HCT116 (cell line): Measurements from ENCODE around the gene RBM44. TPM values are rescaled to one million over a fixed set of nuclear protein-coding genes. Genes with fewer than 3 reads are reported as not detected.

Experiments used
- ATAC-seq: fragments of 200-7000 bp; cut with Tn5 transposase; 2 replicates; pipeline ENCODE4 v1.9.1; 2020; ENCODE audit warnings: mild to moderate bottlenecking, moderate library complexity
- BruUV-seq: library from RNA; stranded (reverse); fragments of 400-500 nt; replicated peaks from 2 replicates; lab custom pipeline; 2021; lab: Mats Ljungman, UMichigan
- CTCF ChIA-PET: fragments of 300-600 bp; sonication (Branson Sonifier 250); formaldehyde crosslinking; loops from one replicate; lab custom pipeline; 2021; ENCODE audit warnings: antibody characterized with exemption; lab: Charles Lee
- POLR2A ChIA-PET: fragments of 300-600, 350-600 bp; sonication (Branson Sonifier 250); formaldehyde crosslinking; loops from one replicate; lab custom pipeline; 2021; ENCODE audit warnings: antibody characterized with exemption; lab: Charles Lee
- RAD21 ChIA-PET, 2 experiments: fragments of 300-600 bp; sonication (Branson Sonifier 250); formaldehyde crosslinking; loops; one replicate each; lab custom pipeline; 2023; ENCODE audit warnings: low total read pairs in 2 of 2; ENCODE audit not compliant: uncharacterized antibody in 2 of 2, unreplicated experiment in 2 of 2, low non-redundant PET in 1 of 2; lab: Charles Lee
- DNase-seq: peaks from one replicate; pipeline ENCODE4 v3.0.0-alpha.2; 2010; ENCODE audit warnings: low read depth, low spot score
- H2AFZ ChIP-seq: fragments of 200-600 bp; shearing (Covaris generic), sonication (generic); 2 replicates; pipeline ENCODE4 v1.6.1; 2017; ENCODE audit warnings: low read depth, mixed run types, mixed read lengths, antibody characterized with exemption, low read length; ENCODE audit not compliant: poor library complexity, severe bottlenecking
- H3K27ac ChIP-seq: 2 replicates; pipeline ENCODE4 v1.5.1; 2012; ENCODE audit warnings: low read depth, low read length
- H3K27me3 ChIP-seq: fragments of 200-600 bp; sonication (generic); 2 replicates; pipeline ENCODE4 v1.6.1; 2016; ENCODE audit warnings: mixed run types, low read length, mixed read lengths; ENCODE audit not compliant: insufficient read depth
- H3K36me3 ChIP-seq, 2 experiments: fragments of 200-500 bp in 1 of 2; fragments of 200-600 bp in 1 of 2; sonication (Bioruptor generic) in 1 of 2; sonication (generic) in 1 of 2; 2 replicates each; pipeline versions ENCODE4 v1.5.1 to v1.6.1; 2014 to 2016; ENCODE audit warnings: low read length in 2 of 2, inconsistent platforms in 1 of 2, mixed read lengths in 1 of 2, mixed run types in 1 of 2; ENCODE audit not compliant: insufficient read depth in 2 of 2, control insufficient read depth in 1 of 2
- H3K4me1 ChIP-seq, 2 experiments: fragments of 200-600 bp in 1 of 2; sonication (generic) in 1 of 2; 2 replicates each; pipeline versions ENCODE4 v1.5.1 to v1.6.1; 2012 to 2017; ENCODE audit warnings: low read length in 2 of 2, inconsistent platforms in 1 of 2, mild to moderate bottlenecking in 1 of 2, mixed read lengths in 1 of 2, mixed run types in 1 of 2, moderate library complexity in 1 of 2; ENCODE audit not compliant: insufficient read depth in 2 of 2, control insufficient read depth in 1 of 2
- H3K4me2 ChIP-seq: fragments of 200-600 bp; sonication (generic); 2 replicates; pipeline ENCODE4 v1.6.1; 2017; ENCODE audit warnings: mixed run types, low read length, mixed read lengths
- H3K4me3 ChIP-seq, 2 experiments: fragments of 200-600 bp in 1 of 2; sonication (generic) in 1 of 2; replicated peaks in 1 of 2; 2 replicates each; pipeline ENCODE4 v1.5.1; 2011 to 2016; ENCODE audit warnings: low read length in 2 of 2, control low read depth in 1 of 2, low read depth in 1 of 2, mild to moderate bottlenecking in 1 of 2, mixed read lengths in 1 of 2, mixed run types in 1 of 2
- H3K79me2 ChIP-seq: fragments of 200-600 bp; sonication (generic); 2 replicates; pipeline ENCODE4 v1.6.1; 2017; ENCODE audit warnings: mild to moderate bottlenecking, mixed run types, low read length, moderate library complexity, mixed read lengths; ENCODE audit not compliant: insufficient read depth
- H3K9ac ChIP-seq: fragments of 200-600 bp; sonication (generic); 2 replicates; pipeline ENCODE4 v1.6.1; 2016; ENCODE audit warnings: low read length, mixed read lengths
- H3K9me2 ChIP-seq: fragments of 200-600 bp; sonication (generic), shearing (Covaris generic); 2 replicates; pipeline ENCODE4 v1.6.1; 2017; ENCODE audit warnings: mixed run types, mild to moderate bottlenecking, moderate library complexity; ENCODE audit not compliant: insufficient read depth
- H3K9me3 ChIP-seq, 2 experiments: fragments of 200-500 bp in 1 of 2; fragments of 200-600 bp in 1 of 2; sonication (Bioruptor generic) in 1 of 2; sonication (generic) in 1 of 2; 2 replicates each; pipeline ENCODE4 v1.6.1; 2014 to 2017; ENCODE audit warnings: low read length in 2 of 2, mixed read lengths in 2 of 2, inconsistent platforms in 1 of 2, low read depth in 1 of 2, mild to moderate bottlenecking in 1 of 2, mixed run types in 1 of 2, moderate library complexity in 1 of 2; ENCODE audit not compliant: control insufficient read depth in 1 of 2, insufficient read depth in 1 of 2
- H4K20me1 ChIP-seq: fragments of 200-600 bp; sonication (generic), shearing (Covaris generic); 2 replicates; pipeline ENCODE4 v1.6.1; 2017; ENCODE audit warnings: mixed run types, mild to moderate bottlenecking, moderate library complexity; ENCODE audit not compliant: insufficient read depth
- CBX3 ChIP-seq: IDR thresholded peaks from 2 replicates; pipeline ENCODE4 v1.6.1; 2012; ENCODE audit warnings: low read depth
- CEBPB ChIP-seq: IDR thresholded peaks from 2 replicates; pipeline ENCODE4 v1.6.1; 2012; ENCODE audit warnings: low read depth
- CTCF ChIP-seq, 3 experiments: fragments of 200-600 bp in 1 of 3; sonication (generic) in 1 of 3; IDR thresholded peaks in 2 of 3; conservative IDR thresholded peaks in 1 of 3; 2 replicates each; pipeline ENCODE4 v1.5.1; 2012 to 2017; ENCODE audit warnings: low read depth in 2 of 3, low read length in 2 of 3, antibody characterized with exemption in 1 of 3, borderline replicate concordance in 1 of 3, control low read depth in 1 of 3, mild to moderate bottlenecking in 1 of 3, mixed read lengths in 1 of 3, mixed run types in 1 of 3, moderate library complexity in 1 of 3; ENCODE audit not compliant: insufficient read depth in 1 of 3
- EGR1 ChIP-seq: IDR thresholded peaks from 2 replicates; pipeline ENCODE4 v1.6.1; 2012; ENCODE audit warnings: low read depth
- EZH2phosphoT487 ChIP-seq: fragments of 200-600 bp; IDR thresholded peaks from 2 replicates; pipeline ENCODE4 v1.6.1; 2018; ENCODE audit warnings: antibody characterized with exemption, borderline replicate concordance
- JUND ChIP-seq: IDR thresholded peaks from 2 replicates; pipeline ENCODE4 v1.6.1; 2012
- POLR2A ChIP-seq: IDR thresholded peaks from 2 replicates; pipeline ENCODE4 v1.7.0; 2011; ENCODE audit warnings: borderline replicate concordance; ENCODE audit not compliant: insufficient read depth, insufficient read length; ENCODE audit errors: extremely low read depth
- POLR2AphosphoS5 ChIP-seq: IDR thresholded peaks from 2 replicates; pipeline ENCODE4 v1.6.1; 2011; ENCODE audit warnings: mild to moderate bottlenecking, low read depth, low read length, moderate library complexity
- SIN3A ChIP-seq: IDR thresholded peaks from 2 replicates; pipeline ENCODE4 v1.6.1; 2012; ENCODE audit warnings: low read depth
- SP1 ChIP-seq: IDR thresholded peaks from 2 replicates; pipeline ENCODE4 v1.6.1; 2012; ENCODE audit warnings: low read depth
- SRF ChIP-seq: IDR thresholded peaks from 2 replicates; pipeline ENCODE4 v1.6.1; 2012; ENCODE audit warnings: low read depth
- TCF7L2 ChIP-seq: IDR thresholded peaks from 2 replicates; pipeline ENCODE4 v1.7.0; 2011; ENCODE audit warnings: borderline replicate concordance, inconsistent platforms; ENCODE audit not compliant: insufficient read depth, insufficient read length; ENCODE audit errors: extremely low read depth
- YY1 ChIP-seq: IDR thresholded peaks from 2 replicates; pipeline ENCODE4 v1.6.1; 2011; ENCODE audit warnings: low read length, low read depth, moderate library complexity, mild to moderate bottlenecking; ENCODE audit not compliant: insufficient replicate concordance; ENCODE audit errors: extremely low read depth
- ZNF274 ChIP-seq: fragments of 200-500 bp; sonication (Bioruptor generic); IDR thresholded peaks from 2 replicates; pipeline ENCODE4 v1.6.1; 2014; ENCODE audit warnings: mild to moderate bottlenecking, low read depth, low read length, inconsistent platforms
- intact Hi-C: fragments of 100-400 bp; cut with micrococcal nuclease; formaldehyde crosslinking; loops from 2 replicates; pipeline ENCODE4 v1.10.0; 2022
- total RNA-seq: library from RNA; stranded (reverse); gene quantifications from one replicate; pipeline ENCODE4 v1.2.1, GENCODE V29; 2021; ENCODE audit not compliant: unreplicated experiment
- TF ChIP-seq, protein P1 (sequence below): IDR thresholded peaks from 2 replicates; pipeline ENCODE4 v1.6.1; 2012
- TF ChIP-seq, protein P2 (sequence below): IDR thresholded peaks from 2 replicates; pipeline ENCODE4 v1.6.1; 2012; ENCODE audit warnings: low read depth

RBM44 gene
- total RNA-seq, 1 experiment from 2014 or later, result 0.54 TPM

- Histone ChIP-seq H3K9me2 (no peaks in the 10 kb centered on the region), H3K79me2 (no peaks in the 10 kb centered on the region), H3K27me3 (no peaks in the 10 kb centered on the region), H2AFZ (no peak overlapping the region), H3K9ac (no peak overlapping the region), H3K9me3 (no peaks in the 10 kb centered on the region), H3K4me1 (no peaks in the 10 kb centered on the region), H3K27ac (no peak overlapping the region), H3K4me3 (no peak overlapping the region), H4K20me1 (no peaks in the 10 kb centered on the region), H3K4me2 (no peak overlapping the region), H3K36me3 (no peaks in the 10 kb centered on the region)
- ChIA-PET CTCF (no interaction called here), RAD21 (no interaction called here), POLR2A (no interaction called here)
- no peak for DNase-seq
- TF ChIP-seq EZH2phosphoT487 (no peak), SP1 (no peak), SIN3A (no peak), TCF7L2 (no peak), POLR2A (no peak), EGR1 (no peak), SRF (no peak), YY1 (no peak)
- no TSS peak for BruUV-seq
- intact Hi-C loops, result no loop called here
- ATAC-seq, result no peak
These were observed 465 bp downstream of the RBM44 start for GRCh38 chr2:237799060-237799428.

DNA sequence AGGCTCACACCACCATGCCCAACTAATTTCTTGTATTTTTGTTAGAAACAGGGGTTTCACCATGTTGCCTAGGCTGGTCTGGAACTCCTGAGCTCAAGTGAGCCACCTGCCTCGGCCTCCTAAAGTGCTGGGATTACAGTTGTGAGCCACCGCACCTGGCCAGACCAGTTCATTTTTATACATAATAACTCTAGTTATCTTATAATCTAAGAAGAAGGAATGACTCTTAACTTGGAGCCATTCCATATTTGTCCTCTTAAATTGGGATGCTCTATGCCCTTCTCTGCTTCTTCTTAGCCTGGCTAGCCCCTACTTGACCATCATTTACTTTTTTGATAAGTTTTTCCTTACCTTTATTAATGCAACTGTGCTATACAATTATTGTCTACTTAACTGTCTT is 2.9 kb downstream of the RBM44 start:
- no peaks in the 10 kb centered on the region for H3K9me3 ChIP-seq
- ChIA-PET POLR2A (no interaction called here), CTCF (no interaction called here), RAD21 (no interaction called here)
- DNase-seq (no peak), ATAC-seq (no peak)
- no peaks in the 10 kb centered on the region for H3K36me3 ChIP-seq
- intact Hi-C loops, result no loop called here
- BruUV-seq, result no TSS peak
- no peaks in the 10 kb centered on the region for H3K79me2 ChIP-seq
- no peaks in the 10 kb centered on the region for H3K27me3 ChIP-seq
- no peak overlapping the region for H3K27ac ChIP-seq
- H4K20me1 ChIP-seq, result no peaks in the 10 kb centered on the region
- H3K4me1 ChIP-seq, result no peaks in the 10 kb centered on the region
- no peak overlapping the region for H3K4me3 ChIP-seq
- H2AFZ ChIP-seq, result no peak overlapping the region
- no peak overlapping the region for H3K4me2 ChIP-seq
- no peaks in the 10 kb centered on the region for H3K9me2 ChIP-seq
- H3K9ac ChIP-seq, result no peak overlapping the region
- TF ChIP-seq ZNF274 (no peak), CTCF (IDR thresholded peaks at IDR 0.05 in 2 of 3, conservative IDR thresholded peaks at IDR 0.05 in 1 of 3; ENCODE audit: borderline replicate concordance in 1 of 3, insufficient read depth in 1 of 3, low read depth in 2 of 3, low read length in 2 of 3) (no peak), POLR2AphosphoS5 (no peak), EZH2phosphoT487 (no peak), SIN3A (no peak), CBX3 (no peak), EGR1 (no peak), JUND (no peak), CEBPB (no peak), YY1 (no peak), TCF7L2 (no peak)
- TF ChIP-seq, protein P1, sequence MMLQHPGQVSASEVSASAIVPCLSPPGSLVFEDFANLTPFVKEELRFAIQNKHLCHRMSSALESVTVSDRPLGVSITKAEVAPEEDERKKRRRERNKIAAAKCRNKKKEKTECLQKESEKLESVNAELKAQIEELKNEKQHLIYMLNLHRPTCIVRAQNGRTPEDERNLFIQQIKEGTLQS, result no peak
- TF ChIP-seq, protein P2, sequence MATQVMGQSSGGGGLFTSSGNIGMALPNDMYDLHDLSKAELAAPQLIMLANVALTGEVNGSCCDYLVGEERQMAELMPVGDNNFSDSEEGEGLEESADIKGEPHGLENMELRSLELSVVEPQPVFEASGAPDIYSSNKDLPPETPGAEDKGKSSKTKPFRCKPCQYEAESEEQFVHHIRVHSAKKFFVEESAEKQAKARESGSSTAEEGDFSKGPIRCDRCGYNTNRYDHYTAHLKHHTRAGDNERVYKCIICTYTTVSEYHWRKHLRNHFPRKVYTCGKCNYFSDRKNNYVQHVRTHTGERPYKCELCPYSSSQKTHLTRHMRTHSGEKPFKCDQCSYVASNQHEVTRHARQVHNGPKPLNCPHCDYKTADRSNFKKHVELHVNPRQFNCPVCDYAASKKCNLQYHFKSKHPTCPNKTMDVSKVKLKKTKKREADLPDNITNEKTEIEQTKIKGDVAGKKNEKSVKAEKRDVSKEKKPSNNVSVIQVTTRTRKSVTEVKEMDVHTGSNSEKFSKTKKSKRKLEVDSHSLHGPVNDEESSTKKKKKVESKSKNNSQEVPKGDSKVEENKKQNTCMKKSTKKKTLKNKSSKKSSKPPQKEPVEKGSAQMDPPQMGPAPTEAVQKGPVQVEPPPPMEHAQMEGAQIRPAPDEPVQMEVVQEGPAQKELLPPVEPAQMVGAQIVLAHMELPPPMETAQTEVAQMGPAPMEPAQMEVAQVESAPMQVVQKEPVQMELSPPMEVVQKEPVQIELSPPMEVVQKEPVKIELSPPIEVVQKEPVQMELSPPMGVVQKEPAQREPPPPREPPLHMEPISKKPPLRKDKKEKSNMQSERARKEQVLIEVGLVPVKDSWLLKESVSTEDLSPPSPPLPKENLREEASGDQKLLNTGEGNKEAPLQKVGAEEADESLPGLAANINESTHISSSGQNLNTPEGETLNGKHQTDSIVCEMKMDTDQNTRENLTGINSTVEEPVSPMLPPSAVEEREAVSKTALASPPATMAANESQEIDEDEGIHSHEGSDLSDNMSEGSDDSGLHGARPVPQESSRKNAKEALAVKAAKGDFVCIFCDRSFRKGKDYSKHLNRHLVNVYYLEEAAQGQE, result no peak
